ENCODE data around the gene RWDD1. TPM values are rescaled to one million over a fixed set of nuclear protein-coding genes. Genes with fewer than 3 reads are reported as not detected.
"Not testable (repeated sequence)": the region's sequence is repeated elsewhere in the genome, so short reads cannot be mapped to it uniquely, and the experiment has no call there.

Gene RWDD1
- total and polyA plus RNA-seq, 2 of the 13 experiments (the other 11 are each of a cell fraction or from before 2014, with no cell fraction given): 27.4 to 67.1 TPM

DNA sequence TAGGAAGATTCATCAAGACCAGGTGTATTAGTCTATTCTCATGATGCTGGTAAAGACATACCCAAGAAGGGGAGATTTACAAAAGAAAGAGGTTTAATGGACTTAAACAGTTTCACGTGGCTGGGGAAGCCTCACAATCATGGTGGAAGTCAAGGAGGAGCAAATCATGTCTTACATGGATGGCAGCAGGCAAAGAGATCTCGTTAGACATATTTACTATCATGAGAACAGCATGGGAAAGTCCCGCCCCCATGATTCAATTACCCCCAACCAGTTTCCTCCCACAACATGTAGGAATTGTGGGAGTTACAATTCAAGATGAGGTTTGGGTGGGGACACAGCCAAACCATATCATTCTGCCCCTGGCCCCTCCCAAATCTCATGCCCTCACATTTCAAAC is 32.6 kb downstream of the RWDD1 start:
- H3K9ac ChIP-seq (ENCODE audit: insufficient read depth, low read depth, low read length); ATAC-seq; in situ Hi-C loops (cut with HindIII; ENCODE audit: extremely low pct_ligation_motif_present, low pct_unique_long_range_greater_than_20kb); DNase-seq (ENCODE audit: low spot score); CTCF ChIA-PET (ENCODE audit: low intra/inter-chr PET ratio, low total read pairs); POLR2A ChIA-PET; intact Hi-C loops (cut with micrococcal nuclease; ENCODE audit: unreplicated experiment); H3K4me3 ChIP-seq (replicated peaks in 1 of 3; ENCODE audit: insufficient read depth in 1 of 3, low read depth in 2 of 3, low read length in 3 of 3); H3K79me2 ChIP-seq (ENCODE audit: insufficient read depth, low read length); H4K20me1 ChIP-seq (ENCODE audit: insufficient read depth, low read length); H3K4me2 ChIP-seq (ENCODE audit: low read depth, low read length); H3K27me3 ChIP-seq (ENCODE audit: control insufficient read depth in 1 of 2, insufficient read depth in 2 of 2, low read length in 2 of 2); H2AFZ ChIP-seq (ENCODE audit: low read length); H3K4me1 ChIP-seq (ENCODE audit: insufficient read depth, low read length); H3K36me3 ChIP-seq (replicated peaks in 1 of 2; ENCODE audit: control insufficient read depth in 1 of 2, insufficient read depth in 2 of 2, low read length in 2 of 2); BruUV-seq (replicated peaks); H3K27ac ChIP-seq (ENCODE audit: extremely low read length, insufficient read depth, low read length); FAIRE-seq; H3K9me3 ChIP-seq (ENCODE audit: low read length): not testable (repeated sequence)
- peak; percentile 53; the same call in 1 of the 2 replicates for TF ChIP-seq ZNF431 (CRISPR knock-in tag; IDR thresholded peaks at IDR 0.05; ENCODE audit: borderline replicate concordance, low read depth)
- 77% methylated on average over 3 of the region's 3 CpGs for WGBS (ENCODE audit: low lambda C conversion rate)

- H3K4me3 ChIP-seq (replicated peaks in 1 of 3; ENCODE audit: insufficient read depth in 1 of 3, low read depth in 2 of 3, low read length in 3 of 3); ATAC-seq; H3K4me1 ChIP-seq (ENCODE audit: insufficient read depth, low read length); H3K4me2 ChIP-seq (ENCODE audit: low read depth, low read length); H3K27me3 ChIP-seq (ENCODE audit: control insufficient read depth in 1 of 2, insufficient read depth in 2 of 2, low read length in 2 of 2); BruUV-seq (replicated peaks); H4K20me1 ChIP-seq (ENCODE audit: insufficient read depth, low read length); FAIRE-seq; POLR2A ChIA-PET; H3K9me3 ChIP-seq (ENCODE audit: low read length); in situ Hi-C loops (cut with HindIII; ENCODE audit: extremely low pct_ligation_motif_present, low pct_unique_long_range_greater_than_20kb); H3K79me2 ChIP-seq (ENCODE audit: insufficient read depth, low read length); H2AFZ ChIP-seq (ENCODE audit: low read length); H3K36me3 ChIP-seq (replicated peaks in 1 of 2; ENCODE audit: control insufficient read depth in 1 of 2, insufficient read depth in 2 of 2, low read length in 2 of 2); intact Hi-C loops (cut with micrococcal nuclease; ENCODE audit: unreplicated experiment); CTCF ChIA-PET (ENCODE audit: low intra/inter-chr PET ratio, low total read pairs); H3K9ac ChIP-seq (ENCODE audit: insufficient read depth, low read depth, low read length); DNase-seq (ENCODE audit: low spot score); H3K27ac ChIP-seq (ENCODE audit: extremely low read length, insufficient read depth, low read length): not testable (repeated sequence)
- WGBS (ENCODE audit: low lambda C conversion rate): 73% methylated on average over 3 of the region's 3 CpGs
Observed at GRCh38 chr6:116604868-116605267, 33.6 kb downstream of the RWDD1 start.

GRCh38 chr6:116605935-116606334 is 34.6 kb downstream of the RWDD1 start:
- Histone ChIP-seq H3K36me3 (replicated peaks in 1 of 2; ENCODE audit: control insufficient read depth in 1 of 2, insufficient read depth in 2 of 2, low read length in 2 of 2) (no peaks in the 10 kb centered on the region), H4K20me1 (ENCODE audit: insufficient read depth, low read length) (no peaks in the 10 kb centered on the region), H3K79me2 (ENCODE audit: insufficient read depth, low read length) (no peaks in the 10 kb centered on the region), H3K9me3 (ENCODE audit: low read length) (no peaks in the 10 kb centered on the region), H3K27me3 (ENCODE audit: control insufficient read depth in 1 of 2, insufficient read depth in 2 of 2, low read length in 2 of 2) (no peaks in the 10 kb centered on the region; a peak in 1 of 5 replicates), H3K9ac (ENCODE audit: insufficient read depth, low read depth, low read length) (no peak overlapping the region), H3K4me3 (replicated peaks in 1 of 3; ENCODE audit: insufficient read depth in 1 of 3, low read depth in 2 of 3, low read length in 3 of 3) (no peak overlapping the region), H3K4me2 (ENCODE audit: low read depth, low read length) (no peak overlapping the region), H2AFZ (ENCODE audit: low read length) (no peak overlapping the region), H3K4me1 (ENCODE audit: insufficient read depth, low read length) (no peaks in the 10 kb centered on the region), H3K27ac (ENCODE audit: extremely low read length, insufficient read depth, low read length) (no peak overlapping the region)
- POLR2A ChIA-PET: no interaction called here
- 93% methylated on average over 4 of the region's 4 CpGs for WGBS (ENCODE audit: low lambda C conversion rate)
- in situ Hi-C loops (cut with HindIII; ENCODE audit: extremely low pct_ligation_motif_present, low pct_unique_long_range_greater_than_20kb): no loop called here
- no peak for DNase-seq (ENCODE audit: low spot score)
- no peak for FAIRE-seq
- intact Hi-C loops (cut with micrococcal nuclease; ENCODE audit: unreplicated experiment): no loop called here
- CTCF ChIA-PET (ENCODE audit: low intra/inter-chr PET ratio, low total read pairs): no interaction called here
- no TSS peak for BruUV-seq (replicated peaks)
- ATAC-seq: no peak
- TF ChIP-seq NPAS2 (CRISPR knock-in tag; IDR thresholded peaks at IDR 0.05; ENCODE audit: borderline replicate concordance) (no peak), CHCHD3 (CRISPR knock-in tag; IDR thresholded peaks at IDR 0.05) (no peak), ZNF382 (CRISPR knock-in tag; IDR thresholded peaks at IDR 0.05; ENCODE audit: borderline replicate concordance) (no peak), ARID4A (CRISPR knock-in tag; IDR thresholded peaks at IDR 0.05; ENCODE audit: borderline replicate concordance) (no peak)
- TF ChIP-seq, protein P1, sequence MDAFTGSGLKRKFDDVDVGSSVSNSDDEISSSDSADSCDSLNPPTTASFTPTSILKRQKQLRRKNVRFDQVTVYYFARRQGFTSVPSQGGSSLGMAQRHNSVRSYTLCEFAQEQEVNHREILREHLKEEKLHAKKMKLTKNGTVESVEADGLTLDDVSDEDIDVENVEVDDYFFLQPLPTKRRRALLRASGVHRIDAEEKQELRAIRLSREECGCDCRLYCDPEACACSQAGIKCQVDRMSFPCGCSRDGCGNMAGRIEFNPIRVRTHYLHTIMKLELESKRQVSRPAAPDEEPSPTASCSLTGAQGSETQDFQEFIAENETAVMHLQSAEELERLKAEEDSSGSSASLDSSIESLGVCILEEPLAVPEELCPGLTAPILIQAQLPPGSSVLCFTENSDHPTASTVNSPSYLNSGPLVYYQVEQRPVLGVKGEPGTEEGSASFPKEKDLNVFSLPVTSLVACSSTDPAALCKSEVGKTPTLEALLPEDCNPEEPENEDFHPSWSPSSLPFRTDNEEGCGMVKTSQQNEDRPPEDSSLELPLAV (CRISPR knock-in tag; conservative IDR thresholded peaks at IDR 0.05; ENCODE audit: low read depth): no peak

Measured in HepG2 (cell line).